Activated T-cell treated with anti-CD3 and anti-CD28 coated beads, Interleukin-2, amount 50 U/mL, for 72 hours (primary cell): ENCODE results near the gene MYO1E. TPM values are rescaled to one million over a fixed set of nuclear protein-coding genes. Genes with fewer than 3 reads are reported as not detected.

Experiments
- ATAC-seq, 2 donors: fragments of 150-1000 bp; cut with Tn5 transposase; replicated peaks in 1 of 2; 2 replicates each; pipeline ENCODE4 v1.10.0; 2021; ENCODE audit warnings: moderate library complexity in 2 of 2, mild to moderate bottlenecking in 1 of 2
- DNase-seq, 2 donors: peaks; one replicate each; pipeline ENCODE4 v3.0.0; 2021 to 2022; ENCODE audit warnings: mixed read lengths in 1 of 2
- H3K27ac Mint-ChIP-seq: one replicate; pipeline ENCODE4 v1.8.0; 2022; ENCODE audit warnings: mild to moderate bottlenecking, moderate library complexity, mixed read lengths
- H3K27me3 Mint-ChIP-seq: one replicate; pipeline ENCODE4 v1.8.0; 2022; ENCODE audit warnings: low read depth, mixed read lengths
- H3K36me3 Mint-ChIP-seq, 2 donors: one replicate each; pipeline ENCODE4 v1.8.0; 2022; ENCODE audit warnings: mixed read lengths in 2 of 2, mild to moderate bottlenecking in 1 of 2; ENCODE audit not compliant: insufficient read depth in 2 of 2
- H3K4me1 Mint-ChIP-seq: one replicate; pipeline ENCODE4 v1.8.0; 2022; ENCODE audit warnings: low read depth, mixed read lengths
- H3K4me3 Mint-ChIP-seq, 2 donors: one replicate each; pipeline ENCODE4 v1.8.0; 2022; ENCODE audit warnings: mild to moderate bottlenecking in 2 of 2, mixed read lengths in 2 of 2, moderate library complexity in 2 of 2
- H3K9me3 Mint-ChIP-seq, 2 donors: one replicate each; pipeline ENCODE4 v1.8.0; 2022; ENCODE audit warnings: mixed read lengths in 2 of 2
- total RNA-seq, 2 donors: library from RNA; stranded (reverse); gene quantifications; one replicate each; pipeline ENCODE4 v1.2.3, GENCODE V29; 2022

The MYO1E gene
- total RNA-seq, 2 donors from 2014 or later = 1.9 to 4.6 TPM

- no peak for ATAC-seq
- Mint-ChIP-seq H3K9me3 (peaks cover 0 to 3% of the 10 kb centered on the region in 2 donors), H3K4me1 (peaks cover 5% of the 10 kb centered on the region), H3K4me3 (no peak overlapping the region), H3K36me3 (peaks cover 0 to 5% of the 10 kb centered on the region in 2 donors), H3K27ac (no peak overlapping the region), H3K27me3 (peaks cover 12% of the 10 kb centered on the region)
- no peak for DNase-seq
Observed at GRCh38 chr15:59315914-59316451, 56.7 kb downstream of the MYO1E start.

- peak in 1 of 2 donors; percentile 30 for ATAC-seq
- Mint-ChIP-seq H3K27me3 (peaks cover 12% of the 10 kb centered on the region), H3K4me3 (no peak overlapping the region), H3K36me3 (no peaks in the 10 kb centered on the region), H3K27ac (no peak overlapping the region), H3K4me1 (peaks cover 5% of the 10 kb centered on the region), H3K9me3 (no peaks in the 10 kb centered on the region)
- no peak for DNase-seq
Observed at GRCh38 chr15:59313641-59314332, 58.9 kb downstream of the MYO1E start.

GRCh38 chr15:59312205-59312604 is 60.5 kb downstream of the MYO1E start:
- H3K27ac Mint-ChIP-seq = no peak overlapping the region

GRCh38 chr15:59311195-59311594 is 61.5 kb downstream of the MYO1E start:
- H3K36me3 Mint-ChIP-seq = no peaks in the 10 kb centered on the region
- peaks cover 5% of the 10 kb centered on the region for H3K4me1 Mint-ChIP-seq
- H3K27me3 Mint-ChIP-seq = peaks cover 12% of the 10 kb centered on the region
- no peak overlapping the region for H3K4me3 Mint-ChIP-seq
- no peak overlapping the region for H3K27ac Mint-ChIP-seq
- DNase-seq (no peak), ATAC-seq (no peak)
- no peaks in the 10 kb centered on the region for H3K9me3 Mint-ChIP-seq

More at GRCh38 chr15:59312205-59312604, 60.5 kb downstream of the MYO1E start:
- Mint-ChIP-seq H3K4me3 (no peak overlapping the region), H3K4me1 (peaks cover 5% of the 10 kb centered on the region), H3K9me3 (no peaks in the 10 kb centered on the region), H3K27me3 (peaks cover 12% of the 10 kb centered on the region), H3K36me3 (no peaks in the 10 kb centered on the region)
- DNase-seq (no peak), ATAC-seq (no peak)

- peaks cover 19% of the 10 kb centered on the region for H3K27me3 Mint-ChIP-seq
- ATAC-seq (no peak), DNase-seq (no peak)
- no peaks in the 10 kb centered on the region for H3K9me3 Mint-ChIP-seq
- H3K27ac Mint-ChIP-seq = no peak overlapping the region
- H3K4me3 Mint-ChIP-seq = no peak overlapping the region
- no peaks in the 10 kb centered on the region for H3K36me3 Mint-ChIP-seq
- peaks cover 5% of the 10 kb centered on the region for H3K4me1 Mint-ChIP-seq
Observed at GRCh38 chr15:59309405-59309804, 63.3 kb downstream of the MYO1E start.

GRCh38 chr15:59307165-59307537 is 65.5 kb downstream of the MYO1E start:
- H3K9me3 Mint-ChIP-seq = no peaks in the 10 kb centered on the region
- H3K27ac Mint-ChIP-seq = no peak overlapping the region
- no peak for ATAC-seq

GRCh38 chr15:59306520-59307164 is 66.0 kb downstream of the MYO1E start:
- H3K9me3 Mint-ChIP-seq = no peaks in the 10 kb centered on the region
- H3K27ac Mint-ChIP-seq = no peak overlapping the region
- DNase-seq (no peak), ATAC-seq (no peak)
- H3K36me3 Mint-ChIP-seq = no peaks in the 10 kb centered on the region
- peaks cover 10% of the 10 kb centered on the region for H3K27me3 Mint-ChIP-seq
- H3K4me1 Mint-ChIP-seq = peaks cover 9% of the 10 kb centered on the region
- H3K4me3 Mint-ChIP-seq = no peak overlapping the region

More at GRCh38 chr15:59307165-59307537, 65.5 kb downstream of the MYO1E start:
- Mint-ChIP-seq H3K4me1 (peaks cover 10% of the 10 kb centered on the region), H3K36me3 (no peaks in the 10 kb centered on the region), H3K27me3 (peaks cover 11% of the 10 kb centered on the region), H3K4me3 (no peak overlapping the region)
- DNase-seq = no peak

- no peaks in the 10 kb centered on the region for H3K36me3 Mint-ChIP-seq
- DNase-seq (no peak), ATAC-seq (no peak)
- no peak overlapping the region for H3K27ac Mint-ChIP-seq
- H3K9me3 Mint-ChIP-seq = no peaks in the 10 kb centered on the region
- peaks cover 14% of the 10 kb centered on the region for H3K27me3 Mint-ChIP-seq
- H3K4me1 Mint-ChIP-seq = peaks cover 27% of the 10 kb centered on the region
- no peak overlapping the region for H3K4me3 Mint-ChIP-seq
Observed at GRCh38 chr15:59304807-59305206, 67.9 kb downstream of the MYO1E start.

GRCh38 chr15:59304034-59304795 is 68.5 kb downstream of the MYO1E start:
- DNase-seq = peak in 1 of 2 donors; percentile 3
- H3K27me3 Mint-ChIP-seq = peaks cover 14% of the 10 kb centered on the region
- H3K9me3 Mint-ChIP-seq = no peaks in the 10 kb centered on the region
- no peak overlapping the region for H3K27ac Mint-ChIP-seq
- H3K4me1 Mint-ChIP-seq = peaks cover 33% of the 10 kb centered on the region
- no peak overlapping the region for H3K4me3 Mint-ChIP-seq
- ATAC-seq = no peak
- no peaks in the 10 kb centered on the region for H3K36me3 Mint-ChIP-seq

- Mint-ChIP-seq H3K27me3 (peaks cover 14% of the 10 kb centered on the region), H3K9me3 (no peaks in the 10 kb centered on the region), H3K4me1 (peaks cover 38% of the 10 kb centered on the region), H3K36me3 (no peaks in the 10 kb centered on the region), H3K27ac (no peak overlapping the region), H3K4me3 (no peak overlapping the region)
- ATAC-seq = no peak
- no peak for DNase-seq
Observed at GRCh38 chr15:59303633-59304032, 69.0 kb downstream of the MYO1E start.

- no peak for ATAC-seq
- Mint-ChIP-seq H3K4me3 (no peak overlapping the region), H3K9me3 (no peaks in the 10 kb centered on the region), H3K36me3 (no peaks in the 10 kb centered on the region), H3K27me3 (peaks cover 14% of the 10 kb centered on the region), H3K27ac (no peak overlapping the region), H3K4me1 (peaks cover 43% of the 10 kb centered on the region)
- DNase-seq = no peak
Observed at GRCh38 chr15:59303136-59303535, 69.5 kb downstream of the MYO1E start.

- ATAC-seq (no peak), DNase-seq (no peak)
- Mint-ChIP-seq H3K36me3 (no peaks in the 10 kb centered on the region), H3K4me3 (peak overlapping the region in 1 of 2 donors; percentile 57), H3K4me1 (peaks cover 50% of the 10 kb centered on the region), H3K27ac (no peak overlapping the region), H3K9me3 (no peaks in the 10 kb centered on the region), H3K27me3 (peaks cover 14% of the 10 kb centered on the region)
Observed at GRCh38 chr15:59301527-59301926, 71.1 kb downstream of the MYO1E start.

- Mint-ChIP-seq H3K27me3 (peaks cover 20% of the 10 kb centered on the region), H3K4me1 (peaks cover 50% of the 10 kb centered on the region)
- no peak for DNase-seq
Observed at GRCh38 chr15:59300618-59301139, 72.0 kb downstream of the MYO1E start.

More at GRCh38 chr15:59300618-59301139, 72.0 kb downstream of the MYO1E start:
- no peak for ATAC-seq
- H3K36me3 Mint-ChIP-seq = no peaks in the 10 kb centered on the region
- H3K27ac Mint-ChIP-seq = no peak overlapping the region
- peak overlapping the region; percentile 68 to 72 for H3K4me3 Mint-ChIP-seq
- H3K9me3 Mint-ChIP-seq = no peaks in the 10 kb centered on the region
